Chondrocyte (in vitro differentiated cells): ENCODE results near the gene AFF3. TPM values are rescaled to one million over a fixed set of nuclear protein-coding genes. Genes with fewer than 3 reads are reported as not detected.

Experiments
- DNase-seq: peaks from one replicate; pipeline ENCODE4 v3.0.0; 2021; ENCODE audit warnings: mixed read lengths, low spot score
- H3K27ac Mint-ChIP-seq: one replicate; pipeline ENCODE4 v1.8.0; 2021; ENCODE audit warnings: mild to moderate bottlenecking, moderate library complexity, mixed read lengths; ENCODE audit not compliant: unreplicated experiment
- H3K27me3 Mint-ChIP-seq: 2 replicates; pipeline ENCODE4 v1.8.0; 2021; ENCODE audit warnings: low read depth, mixed read lengths
- H3K36me3 Mint-ChIP-seq: 2 replicates; pipeline ENCODE4 v1.8.0; 2021; ENCODE audit warnings: low read depth, mixed read lengths
- H3K4me1 Mint-ChIP-seq: 2 replicates; pipeline ENCODE4 v1.8.0; 2021; ENCODE audit warnings: low read depth, mild to moderate bottlenecking, mixed read lengths
- H3K4me3 Mint-ChIP-seq: one replicate; pipeline ENCODE4 v1.8.0; 2021; ENCODE audit warnings: mild to moderate bottlenecking, moderate library complexity, mixed read lengths; ENCODE audit not compliant: unreplicated experiment
- H3K9me3 Mint-ChIP-seq: 2 replicates; pipeline ENCODE4 v1.8.0; 2021; ENCODE audit warnings: low read depth, mixed read lengths
- long read RNA-seq: library from polyadenylated mRNA; stranded (forward); transcript quantifications from one replicate; pipeline ENCODE4 v2.0.0, GENCODE V29; 2021
- total RNA-seq: library from RNA; stranded (reverse); gene quantifications from 3 replicates; pipeline ENCODE4 v1.2.1, GENCODE V29; 2021
- TF ChIP-seq, protein P1 (sequence below): fragments of 200-600 bp; sonication (generic); IDR thresholded peaks from 2 replicates; pipeline ENCODE4 v1.5.0; 2021; ENCODE audit warnings: antibody characterized with exemption, mild to moderate bottlenecking, moderate library complexity

AFF3 gene, protein sequence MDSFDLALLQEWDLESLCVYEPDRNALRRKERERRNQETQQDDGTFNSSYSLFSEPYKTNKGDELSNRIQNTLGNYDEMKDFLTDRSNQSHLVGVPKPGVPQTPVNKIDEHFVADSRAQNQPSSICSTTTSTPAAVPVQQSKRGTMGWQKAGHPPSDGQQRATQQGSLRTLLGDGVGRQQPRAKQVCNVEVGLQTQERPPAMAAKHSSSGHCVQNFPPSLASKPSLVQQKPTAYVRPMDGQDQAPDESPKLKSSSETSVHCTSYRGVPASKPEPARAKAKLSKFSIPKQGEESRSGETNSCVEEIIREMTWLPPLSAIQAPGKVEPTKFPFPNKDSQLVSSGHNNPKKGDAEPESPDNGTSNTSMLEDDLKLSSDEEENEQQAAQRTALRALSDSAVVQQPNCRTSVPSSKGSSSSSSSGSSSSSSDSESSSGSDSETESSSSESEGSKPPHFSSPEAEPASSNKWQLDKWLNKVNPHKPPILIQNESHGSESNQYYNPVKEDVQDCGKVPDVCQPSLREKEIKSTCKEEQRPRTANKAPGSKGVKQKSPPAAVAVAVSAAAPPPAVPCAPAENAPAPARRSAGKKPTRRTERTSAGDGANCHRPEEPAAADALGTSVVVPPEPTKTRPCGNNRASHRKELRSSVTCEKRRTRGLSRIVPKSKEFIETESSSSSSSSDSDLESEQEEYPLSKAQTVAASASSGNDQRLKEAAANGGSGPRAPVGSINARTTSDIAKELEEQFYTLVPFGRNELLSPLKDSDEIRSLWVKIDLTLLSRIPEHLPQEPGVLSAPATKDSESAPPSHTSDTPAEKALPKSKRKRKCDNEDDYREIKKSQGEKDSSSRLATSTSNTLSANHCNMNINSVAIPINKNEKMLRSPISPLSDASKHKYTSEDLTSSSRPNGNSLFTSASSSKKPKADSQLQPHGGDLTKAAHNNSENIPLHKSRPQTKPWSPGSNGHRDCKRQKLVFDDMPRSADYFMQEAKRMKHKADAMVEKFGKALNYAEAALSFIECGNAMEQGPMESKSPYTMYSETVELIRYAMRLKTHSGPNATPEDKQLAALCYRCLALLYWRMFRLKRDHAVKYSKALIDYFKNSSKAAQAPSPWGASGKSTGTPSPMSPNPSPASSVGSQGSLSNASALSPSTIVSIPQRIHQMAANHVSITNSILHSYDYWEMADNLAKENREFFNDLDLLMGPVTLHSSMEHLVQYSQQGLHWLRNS (N-terminal part only)
- total RNA-seq = 113 to 172 TPM (median 127 TPM) in 3 replicates
- long read RNA-seq, partial matches to known transcripts = 4 of 44 reads
- long read RNA-seq, other reads (novel, unspliced or antisense) = 40 of 44 reads

DNA sequence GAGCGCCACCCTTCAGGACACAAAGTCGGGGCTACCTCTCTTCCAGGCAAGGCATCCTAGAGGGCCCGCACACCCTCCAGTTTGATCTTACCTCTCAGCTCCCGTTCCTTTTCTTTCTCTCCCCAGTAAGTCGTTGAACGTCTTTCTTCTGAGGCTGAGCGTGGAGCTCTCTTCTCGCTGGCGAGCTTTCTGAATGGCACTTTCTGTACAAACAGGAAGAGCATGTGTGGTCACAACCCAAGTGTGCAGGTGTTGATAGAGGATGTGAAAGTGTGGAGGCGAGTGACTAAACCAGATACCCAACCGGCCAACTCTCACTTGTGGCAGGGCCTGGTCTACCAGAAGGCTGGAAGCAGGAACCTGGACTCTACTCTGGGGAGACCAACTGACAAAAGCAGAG is at the start of gene AFF3:
AFF3 (minus strand) TSS at position 198 of the 400 bp plus-strand sequence. CDS start 38,136 bp downstream, outside the sequence.
- no peak for DNase-seq
- Mint-ChIP-seq H3K27me3 (no peaks in the 10 kb centered on the region), H3K4me1 (no peaks in the 10 kb centered on the region), H3K9me3 (peaks cover 6% of the 10 kb centered on the region), H3K4me3 (no peak within 1 kb of the TSS), H3K36me3 (no peaks in the 10 kb centered on the region), H3K27ac (no peak within 1 kb of the TSS)
- TF ChIP-seq, protein P1, sequence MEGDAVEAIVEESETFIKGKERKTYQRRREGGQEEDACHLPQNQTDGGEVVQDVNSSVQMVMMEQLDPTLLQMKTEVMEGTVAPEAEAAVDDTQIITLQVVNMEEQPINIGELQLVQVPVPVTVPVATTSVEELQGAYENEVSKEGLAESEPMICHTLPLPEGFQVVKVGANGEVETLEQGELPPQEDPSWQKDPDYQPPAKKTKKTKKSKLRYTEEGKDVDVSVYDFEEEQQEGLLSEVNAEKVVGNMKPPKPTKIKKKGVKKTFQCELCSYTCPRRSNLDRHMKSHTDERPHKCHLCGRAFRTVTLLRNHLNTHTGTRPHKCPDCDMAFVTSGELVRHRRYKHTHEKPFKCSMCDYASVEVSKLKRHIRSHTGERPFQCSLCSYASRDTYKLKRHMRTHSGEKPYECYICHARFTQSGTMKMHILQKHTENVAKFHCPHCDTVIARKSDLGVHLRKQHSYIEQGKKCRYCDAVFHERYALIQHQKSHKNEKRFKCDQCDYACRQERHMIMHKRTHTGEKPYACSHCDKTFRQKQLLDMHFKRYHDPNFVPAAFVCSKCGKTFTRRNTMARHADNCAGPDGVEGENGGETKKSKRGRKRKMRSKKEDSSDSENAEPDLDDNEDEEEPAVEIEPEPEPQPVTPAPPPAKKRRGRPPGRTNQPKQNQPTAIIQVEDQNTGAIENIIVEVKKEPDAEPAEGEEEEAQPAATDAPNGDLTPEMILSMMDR = no peak

DNA sequence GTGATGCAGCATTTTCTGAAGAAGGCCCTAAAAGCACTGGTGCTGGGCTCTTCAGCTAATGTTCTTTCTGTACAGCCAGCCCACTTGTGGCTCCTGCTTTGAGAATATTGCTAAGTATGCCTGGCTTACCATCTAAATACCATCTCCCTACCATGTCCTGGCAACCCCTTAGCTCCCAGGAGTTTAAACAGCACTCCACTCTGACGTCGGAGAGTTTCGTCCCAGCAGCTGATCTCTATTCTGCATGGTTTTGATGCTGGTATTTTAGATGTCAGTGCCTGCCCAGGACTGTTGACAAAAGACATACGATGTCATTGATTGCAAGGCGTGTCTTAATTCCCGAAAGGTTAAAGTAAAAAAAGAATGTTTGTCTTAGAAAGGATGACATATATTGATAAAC is 47.0 kb upstream of the AFF3 start:
- peaks cover 19% of the 10 kb centered on the region for H3K4me1 Mint-ChIP-seq

DNA sequence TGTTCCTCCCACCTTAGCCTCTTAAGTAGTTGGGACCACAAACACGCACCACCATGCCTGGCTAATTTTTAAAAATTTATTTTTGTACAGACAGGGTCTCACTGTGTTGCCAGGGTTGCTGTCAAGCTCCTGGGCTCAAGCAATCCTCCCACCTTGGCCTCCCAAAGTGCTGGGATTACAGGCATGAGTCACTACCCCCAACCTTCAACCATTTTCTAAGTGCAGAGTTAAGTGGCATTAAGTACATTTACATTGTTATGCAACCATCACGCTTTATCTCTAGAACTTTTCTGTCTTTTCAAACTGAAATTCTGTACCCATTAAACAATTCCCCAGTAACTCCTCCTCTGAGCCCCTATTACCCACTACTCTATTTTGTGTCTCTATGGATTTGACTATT is 45.9 kb upstream of the AFF3 start:
- no peak overlapping the region for H3K27ac Mint-ChIP-seq
- H3K27me3 Mint-ChIP-seq = no peaks in the 10 kb centered on the region
- H3K4me1 Mint-ChIP-seq = peaks cover 11% of the 10 kb centered on the region
- H3K36me3 Mint-ChIP-seq = peaks cover 6% of the 10 kb centered on the region
- TF ChIP-seq, protein P1 = no peak
- H3K9me3 Mint-ChIP-seq = peaks cover 10% of the 10 kb centered on the region
- H3K4me3 Mint-ChIP-seq = no peak overlapping the region
- DNase-seq = no peak

More for the DNA sequence above, 47.0 kb upstream of the AFF3 start:
- Mint-ChIP-seq H3K27ac (no peak overlapping the region), H3K27me3 (no peaks in the 10 kb centered on the region), H3K9me3 (peaks cover 10% of the 10 kb centered on the region), H3K36me3 (peaks cover 6% of the 10 kb centered on the region), H3K4me3 (no peak overlapping the region)
- TF ChIP-seq, protein P1 = no peak
- DNase-seq = no peak

DNA sequence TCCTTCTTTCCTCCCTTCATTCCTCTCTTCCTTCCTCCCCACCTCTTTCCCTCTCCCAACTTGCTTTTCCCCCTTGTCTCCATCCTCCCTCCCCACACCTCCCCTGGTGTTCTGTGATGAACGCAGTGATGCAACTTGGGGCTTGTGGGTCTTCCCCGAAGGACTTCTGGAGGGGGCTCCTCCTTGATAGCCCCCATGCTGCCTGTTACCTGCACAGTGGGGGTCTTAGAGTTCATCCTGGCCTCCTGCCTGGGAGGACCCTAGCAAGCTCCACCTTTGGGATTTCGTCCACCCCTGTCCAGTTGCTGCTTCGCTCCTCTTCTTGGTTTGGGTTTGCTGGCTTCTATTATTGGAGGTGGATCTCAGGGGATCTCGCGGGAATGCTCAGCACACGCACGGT is 43.7 kb upstream of the AFF3 start:
- no peaks in the 10 kb centered on the region for H3K4me1 Mint-ChIP-seq
- H3K36me3 Mint-ChIP-seq = no peaks in the 10 kb centered on the region
- TF ChIP-seq, protein P1 = no peak
- no peak overlapping the region for H3K4me3 Mint-ChIP-seq
- DNase-seq = no peak
- no peaks in the 10 kb centered on the region for H3K27me3 Mint-ChIP-seq
- no peaks in the 10 kb centered on the region for H3K9me3 Mint-ChIP-seq
- no peak overlapping the region for H3K27ac Mint-ChIP-seq
